Colonic mucosa (tissue), 4 donors: Measurements from ENCODE around the gene SPACA6. TPM values are rescaled to one million over a fixed set of nuclear protein-coding genes. Genes with fewer than 3 reads are reported as not detected.
A peak's percentile ranks its signal among the peaks of the same experiment; 100 is the strongest.

ENCODE experiments used
- DNase-seq: peaks from one replicate; pipeline ENCODE4 v3.0.0-alpha.2; 2020
- H3K27ac ChIP-seq: fragments of 200-600 bp; one replicate; pipeline ENCODE4 v1.8.0; 2021
- H3K27me3 ChIP-seq: fragments of 200-600 bp; one replicate; pipeline ENCODE4 v1.8.0; 2021
- H3K36me3 ChIP-seq: fragments of 200-600 bp; one replicate; pipeline ENCODE4 v1.8.0; 2021
- H3K4me1 ChIP-seq: fragments of 200-600 bp; one replicate; pipeline ENCODE4 v1.8.0; 2021; ENCODE audit warnings: mild to moderate bottlenecking
- H3K4me3 ChIP-seq: fragments of 200-600 bp; one replicate; pipeline ENCODE4 v1.8.0; 2021
- H3K9ac ChIP-seq, 2 donors: one replicate each; pipeline ENCODE4 v1.7.0; 2013; ENCODE audit warnings: control low read depth in 2 of 2, low read depth in 2 of 2, low read length in 2 of 2
- H3K9me3 ChIP-seq: fragments of 200-600 bp; one replicate; pipeline ENCODE4 v1.8.0; 2021
- CTCF ChIP-seq: fragments of 200-600 bp; IDR thresholded peaks from one replicate; pipeline ENCODE4 v1.8.0; 2022; ENCODE audit warnings: antibody characterized with exemption, mild to moderate bottlenecking
- intact Hi-C: fragments of 100-400 bp; cut with DNase I; formaldehyde crosslinking; loops from one replicate; pipeline ENCODE4 v1.14.1; 2022
- total RNA-seq, 2 donors: library from RNA; stranded (reverse); fragmentation: NEBNext Ultra II Directional in 1 of 2; extraction: Animal tissue kit (Norgen Biotek cat#: 25700) in 1 of 2; gene quantifications; one replicate each; pipeline ENCODE4 v1.2.1, GENCODE V29; 2021
- donor health status: healthy.
- donor health status: DM: no; HTN: no; CAD: no.
- donor health status: DM: no; HTN: no; CAD: no.

Gene SPACA6
- total RNA-seq, 2 donors from 2014 or later: 3.0 to 4.3 TPM

- Histone ChIP-seq H3K27me3 (peaks cover 7% of the 10 kb centered on the region), H3K9ac (peak overlapping the region; percentile 73 to 81), H3K4me3 (peak overlapping the region; percentile 54), H3K9me3 (no peaks in the 10 kb centered on the region), H3K4me1 (no peaks in the 10 kb centered on the region), H3K36me3 (no peaks in the 10 kb centered on the region), H3K27ac (peak overlapping the region; percentile 84)
- intact Hi-C loops: no loop called here
- no peak for TF ChIP-seq CTCF
- peak; percentile 32 for DNase-seq
Measured at GRCh38 chr19:51689751-51690453, 3.2 kb upstream of the SPACA6 start.

- peak overlapping the region; percentile 54 for H3K4me3 ChIP-seq
- intact Hi-C loops: no loop called here
- H3K36me3 ChIP-seq: no peaks in the 10 kb centered on the region
- peaks cover 7% of the 10 kb centered on the region for H3K27me3 ChIP-seq
- no peak for TF ChIP-seq CTCF
- peak overlapping the region; percentile 84 for H3K27ac ChIP-seq
- H3K9ac ChIP-seq: peak overlapping the region; percentile 73 to 81
- H3K9me3 ChIP-seq: no peaks in the 10 kb centered on the region
- H3K4me1 ChIP-seq: no peaks in the 10 kb centered on the region
- DNase-seq: peak; percentile 49
Measured at GRCh38 chr19:51690454-51691073, 2.6 kb upstream of the SPACA6 start.

- intact Hi-C loops: no loop called here
- Histone ChIP-seq H3K36me3 (no peaks in the 10 kb centered on the region), H3K27me3 (peaks cover 7% of the 10 kb centered on the region), H3K4me3 (peak overlapping the region; percentile 54), H3K9ac (peak overlapping the region; percentile 73 to 81), H3K9me3 (no peaks in the 10 kb centered on the region), H3K4me1 (no peaks in the 10 kb centered on the region), H3K27ac (peak overlapping the region; percentile 84)
- DNase-seq: no peak
- no peak for TF ChIP-seq CTCF
Measured at GRCh38 chr19:51691074-51691583, 2.0 kb upstream of the SPACA6 start.

GRCh38 chr19:51691584-51692428 lies 1.3 kb upstream of the SPACA6 start:
- no peaks in the 10 kb centered on the region for H3K4me1 ChIP-seq
- H3K9ac ChIP-seq: no peak overlapping the region
- no peak for TF ChIP-seq CTCF
- no peaks in the 10 kb centered on the region for H3K36me3 ChIP-seq
- peak overlapping the region; percentile 84 for H3K27ac ChIP-seq
- peak overlapping the region; percentile 54 for H3K4me3 ChIP-seq
- no peaks in the 10 kb centered on the region for H3K9me3 ChIP-seq
- intact Hi-C loops: no loop called here
- no peak for DNase-seq
- H3K27me3 ChIP-seq: peaks cover 7% of the 10 kb centered on the region

GRCh38 chr19:51692468-51692867 lies 662 bp upstream of the SPACA6 start:
- Histone ChIP-seq H3K9ac (peak overlapping the region in 1 of 2 donors; percentile 35), H3K36me3 (no peaks in the 10 kb centered on the region), H3K27me3 (peaks cover 7% of the 10 kb centered on the region), H3K9me3 (no peaks in the 10 kb centered on the region), H3K4me3 (no peak overlapping the region), H3K27ac (no peak overlapping the region), H3K4me1 (no peaks in the 10 kb centered on the region)
- TF ChIP-seq CTCF: no peak
- intact Hi-C loops: no loop called here
- DNase-seq: no peak
